Fibroblast of lung (primary cell): ENCODE data around the gene SLC28A3. TPM values are rescaled to one million over a fixed set of nuclear protein-coding genes. Genes with fewer than 3 reads are reported as not detected.

Experiments used
- DNase-seq, 2 donors: peaks; one replicate each; pipeline versions ENCODE4 v3.0.0 to v3.0.0-alpha.2; 2010; ENCODE audit warnings: low read depth in 2 of 2
- H2AFZ ChIP-seq: 2 replicates; pipeline ENCODE4 v1.5.1; 2012; ENCODE audit warnings: low read length, control low read depth, inconsistent platforms
- H3K27ac ChIP-seq: 2 replicates; pipeline ENCODE4 v1.5.1; 2011; ENCODE audit warnings: low read length, control low read depth; ENCODE audit not compliant: insufficient read depth
- H3K27me3 ChIP-seq: 2 replicates; pipeline ENCODE4 v1.5.1; 2011; ENCODE audit warnings: mild to moderate bottlenecking, low read length; ENCODE audit not compliant: control insufficient read depth, insufficient read depth
- H3K36me3 ChIP-seq: 2 replicates; pipeline ENCODE4 v1.5.1; 2011; ENCODE audit warnings: low read length; ENCODE audit not compliant: control insufficient read depth, insufficient read depth
- H3K4me1 ChIP-seq: 2 replicates; pipeline ENCODE4 v1.5.1; 2011; ENCODE audit warnings: low read length; ENCODE audit not compliant: control insufficient read depth, insufficient read depth; ENCODE audit errors: extremely low read depth
- H3K4me2 ChIP-seq: 2 replicates; pipeline ENCODE4 v1.5.1; 2011; ENCODE audit warnings: low read length, control low read depth; ENCODE audit not compliant: insufficient read depth; ENCODE audit errors: extremely low read depth
- H3K4me3 ChIP-seq, 4 experiments: fragments of 200-600 bp in 1 of 4; sonication (generic) in 1 of 4; replicated peaks in 1 of 4; 2 replicates each; pipeline ENCODE4 v1.5.1; 2011 to 2016; ENCODE audit warnings: low read length in 4 of 4, low read depth in 3 of 4, mild to moderate bottlenecking in 3 of 4, control low read depth in 2 of 4, inconsistent platforms in 1 of 4, mixed read lengths in 1 of 4; ENCODE audit not compliant: insufficient read depth in 1 of 4; ENCODE audit errors: control extremely low read depth in 1 of 4
- H3K79me2 ChIP-seq: 2 replicates; pipeline ENCODE4 v1.5.1; 2012; ENCODE audit warnings: mild to moderate bottlenecking, low read length, inconsistent platforms; ENCODE audit not compliant: control insufficient read depth, insufficient read depth
- H3K9ac ChIP-seq: 2 replicates; pipeline ENCODE4 v1.5.1; 2011; ENCODE audit warnings: mild to moderate bottlenecking, low read length, control low read depth; ENCODE audit not compliant: insufficient read depth
- H3K9me3 ChIP-seq: 2 replicates; pipeline ENCODE4 v1.5.1; 2012; ENCODE audit warnings: low read depth, low read length; ENCODE audit not compliant: control insufficient read depth, insufficient read depth
- H4K20me1 ChIP-seq: 2 replicates; pipeline ENCODE4 v1.5.1; 2011; ENCODE audit warnings: low read length; ENCODE audit not compliant: control insufficient read depth, insufficient read depth; ENCODE audit errors: extremely low read depth
- CTCF ChIP-seq, 2 donors: IDR thresholded peaks in 1 of 2; conservative IDR thresholded peaks in 1 of 2; 1 replicate in 1 of 2; 2 replicates in 1 of 2; pipeline ENCODE4 v1.5.1; 2011 to 2012; ENCODE audit warnings: low read length in 2 of 2, control low read depth in 1 of 2, inconsistent platforms in 1 of 2, low read depth in 1 of 2, mild to moderate bottlenecking in 1 of 2
- EZH2 ChIP-seq: IDR thresholded peaks from 2 replicates; pipeline ENCODE4 v1.5.1; 2012; ENCODE audit warnings: low read length, control low read depth, mild to moderate bottlenecking; ENCODE audit errors: missing control alignments
- polyA plus RNA-seq, 2 donors: library from polyadenylated mRNA; depleted of rRNA in 1 of 2; stranded (reverse) in 1 of 2; unstranded in 1 of 2; fragments of >200 nt; gene quantifications; 2 replicates each; pipeline ENCODE4 v1.2.1, GENCODE V29; 2011 to 2012; ENCODE audit warnings: missing spikeins in 1 of 2
- total RNA-seq: library from RNA; depleted of rRNA; stranded (reverse); fragments of >200 nt; gene quantifications from 2 replicates; pipeline ENCODE4 v1.2.1, GENCODE V29; 2014

Gene SLC28A3
- total and polyA plus RNA-seq, 2 donors (not counting 1 experiment from before 2014, with no cell fraction given), result 0.17 to 0.75 TPM

GRCh38 chr9:84338792-84339191, 1.8 kb downstream of the SLC28A3 start:
- TF ChIP-seq CTCF (conservative IDR thresholded peaks at IDR 0.05 in 1 of 2, IDR thresholded peaks at IDR 0.05 in 1 of 2; ENCODE audit: low read depth in 1 of 2, low read length in 2 of 2), result no peak
- H3K4me2 ChIP-seq, result no peak overlapping the region
- no peak overlapping the region for H2AFZ ChIP-seq
- no peaks in the 10 kb centered on the region for H3K4me1 ChIP-seq
- no peaks in the 10 kb centered on the region for H3K79me2 ChIP-seq
- H3K9me3 ChIP-seq, result no peaks in the 10 kb centered on the region
- no peak overlapping the region for H3K27ac ChIP-seq
- no peaks in the 10 kb centered on the region for H4K20me1 ChIP-seq
- H3K36me3 ChIP-seq, result no peaks in the 10 kb centered on the region
- no peaks in the 10 kb centered on the region for H3K27me3 ChIP-seq
- no peak overlapping the region for H3K4me3 ChIP-seq
- no peak overlapping the region for H3K9ac ChIP-seq
- no peak for DNase-seq

- no peak overlapping the region for H3K9ac ChIP-seq
- no peaks in the 10 kb centered on the region for H3K27me3 ChIP-seq
- DNase-seq, result no peak
These were observed 3.3 kb downstream of the SLC28A3 start for GRCh38 chr9:84337252-84337651.

GRCh38 chr9:84331119-84331809, 9.3 kb downstream of the SLC28A3 start:
- no peak overlapping the region for H3K27ac ChIP-seq
- no peaks in the 10 kb centered on the region for H3K36me3 ChIP-seq
- no peak overlapping the region for H3K9ac ChIP-seq
- H3K9me3 ChIP-seq, result no peaks in the 10 kb centered on the region
- no peak overlapping the region for H2AFZ ChIP-seq
- no peaks in the 10 kb centered on the region for H3K79me2 ChIP-seq
- H3K27me3 ChIP-seq, result no peaks in the 10 kb centered on the region
- no peak overlapping the region for H3K4me3 ChIP-seq
- peak in 1 of 2 donors; percentile 42 for DNase-seq
- TF ChIP-seq EZH2, result no peak
- no peak for TF ChIP-seq CTCF (conservative IDR thresholded peaks at IDR 0.05 in 1 of 2, IDR thresholded peaks at IDR 0.05 in 1 of 2; ENCODE audit: low read depth in 1 of 2, low read length in 2 of 2)
- no peaks in the 10 kb centered on the region for H4K20me1 ChIP-seq
- no peak overlapping the region for H3K4me2 ChIP-seq
- H3K4me1 ChIP-seq, result no peaks in the 10 kb centered on the region

More at GRCh38 chr9:84337252-84337651, 3.3 kb downstream of the SLC28A3 start:
- Histone ChIP-seq H3K36me3 (no peaks in the 10 kb centered on the region), H4K20me1 (no peaks in the 10 kb centered on the region), H3K4me3 (no peak overlapping the region), H3K27ac (no peak overlapping the region), H3K4me1 (no peaks in the 10 kb centered on the region), H3K4me2 (no peak overlapping the region), H3K9me3 (no peaks in the 10 kb centered on the region), H3K79me2 (no peaks in the 10 kb centered on the region), H2AFZ (no peak overlapping the region)
- TF ChIP-seq CTCF (conservative IDR thresholded peaks at IDR 0.05 in 1 of 2, IDR thresholded peaks at IDR 0.05 in 1 of 2; ENCODE audit: low read depth in 1 of 2, low read length in 2 of 2) (no peak), EZH2 (no peak)
